ENCODE measurements around the gene ELANE. TPM values are rescaled to one million over a fixed set of nuclear protein-coding genes. Genes with fewer than 3 reads are reported as not detected.

Gene ELANE
- total RNA-seq, 1 donor from 2014 or later = not detected

DNA sequence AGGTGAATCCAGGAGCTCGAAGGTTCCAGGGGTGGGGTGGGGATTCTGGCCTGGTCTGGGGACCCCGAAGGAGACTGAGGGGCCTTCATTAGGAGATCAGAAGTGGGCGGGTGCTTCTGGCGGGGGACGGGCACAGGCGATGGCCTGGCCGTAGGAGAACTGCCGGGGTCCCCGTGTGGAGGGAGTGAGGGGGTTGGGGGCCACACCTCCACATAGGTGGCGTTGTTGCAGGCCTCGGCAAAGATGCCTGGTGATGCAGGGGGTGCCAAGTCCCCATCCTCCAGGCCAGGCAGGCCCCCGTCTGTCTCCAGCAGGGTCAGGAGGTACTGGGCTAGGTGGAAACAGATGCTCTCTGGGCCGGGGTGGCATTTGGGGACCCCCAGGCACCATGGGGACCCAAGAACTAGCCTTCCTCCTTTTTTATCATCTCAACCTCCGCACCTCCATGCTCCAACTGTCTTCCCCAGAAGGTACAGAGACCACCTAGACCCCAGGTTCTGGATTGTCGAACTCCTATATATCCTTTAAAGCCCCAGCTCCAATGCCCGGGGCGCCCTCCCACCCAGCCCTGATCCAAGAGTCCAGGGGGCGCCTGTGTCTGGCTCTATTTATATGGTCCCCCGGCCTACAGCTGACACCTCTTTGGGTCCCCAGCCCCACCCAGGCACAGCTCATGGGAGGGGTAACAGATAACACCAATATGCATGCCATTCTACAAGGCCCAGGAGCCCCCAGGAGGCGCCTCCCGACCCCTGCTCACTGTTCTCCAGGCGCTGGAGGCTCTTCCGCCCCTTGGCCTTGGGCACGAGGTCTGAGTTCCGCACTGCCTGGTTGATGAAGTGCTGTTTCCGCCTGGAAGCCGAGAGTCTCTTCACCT lies 49.4 kb downstream of the ELANE start:
- H3K4me3 Mint-ChIP-seq (ENCODE audit: unreplicated experiment) = no peak overlapping the region
- H3K27me3 Mint-ChIP-seq (ENCODE audit: unreplicated experiment) = peaks cover 4% of the 10 kb centered on the region
- H3K4me1 Mint-ChIP-seq (ENCODE audit: unreplicated experiment) = no peaks in the 10 kb centered on the region
- H3K9me3 Mint-ChIP-seq (ENCODE audit: unreplicated experiment) = no peaks in the 10 kb centered on the region
- TF ChIP-seq, protein P1, sequence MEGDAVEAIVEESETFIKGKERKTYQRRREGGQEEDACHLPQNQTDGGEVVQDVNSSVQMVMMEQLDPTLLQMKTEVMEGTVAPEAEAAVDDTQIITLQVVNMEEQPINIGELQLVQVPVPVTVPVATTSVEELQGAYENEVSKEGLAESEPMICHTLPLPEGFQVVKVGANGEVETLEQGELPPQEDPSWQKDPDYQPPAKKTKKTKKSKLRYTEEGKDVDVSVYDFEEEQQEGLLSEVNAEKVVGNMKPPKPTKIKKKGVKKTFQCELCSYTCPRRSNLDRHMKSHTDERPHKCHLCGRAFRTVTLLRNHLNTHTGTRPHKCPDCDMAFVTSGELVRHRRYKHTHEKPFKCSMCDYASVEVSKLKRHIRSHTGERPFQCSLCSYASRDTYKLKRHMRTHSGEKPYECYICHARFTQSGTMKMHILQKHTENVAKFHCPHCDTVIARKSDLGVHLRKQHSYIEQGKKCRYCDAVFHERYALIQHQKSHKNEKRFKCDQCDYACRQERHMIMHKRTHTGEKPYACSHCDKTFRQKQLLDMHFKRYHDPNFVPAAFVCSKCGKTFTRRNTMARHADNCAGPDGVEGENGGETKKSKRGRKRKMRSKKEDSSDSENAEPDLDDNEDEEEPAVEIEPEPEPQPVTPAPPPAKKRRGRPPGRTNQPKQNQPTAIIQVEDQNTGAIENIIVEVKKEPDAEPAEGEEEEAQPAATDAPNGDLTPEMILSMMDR (IDR thresholded peaks at IDR 0.05; ENCODE audit: unreplicated experiment) = no peak
- H3K36me3 Mint-ChIP-seq (ENCODE audit: low read depth, unreplicated experiment) = peaks cover 3% of the 10 kb centered on the region
- DNase-seq (ENCODE audit: low spot score) = no peak
- no peak overlapping the region for H3K27ac Mint-ChIP-seq (ENCODE audit: unreplicated experiment)

DNA sequence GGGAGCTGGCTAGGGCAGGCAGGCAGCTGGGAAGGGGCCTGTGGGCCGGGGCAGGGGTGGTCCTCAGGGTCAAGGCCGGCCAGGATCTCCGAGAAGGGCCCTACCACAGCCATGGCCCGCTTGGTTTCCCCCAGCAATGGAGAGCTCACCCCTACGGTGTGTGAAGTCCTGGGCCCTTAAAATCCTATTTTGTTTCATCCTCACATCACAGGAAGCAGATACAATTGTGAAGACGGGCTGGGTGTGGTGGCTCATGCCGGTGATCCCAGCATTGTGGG lies 49.9 kb downstream of the ELANE start:
- Mint-ChIP-seq H3K4me3 (ENCODE audit: unreplicated experiment) (no peak overlapping the region), H3K36me3 (ENCODE audit: low read depth, unreplicated experiment) (peaks cover 3% of the 10 kb centered on the region), H3K9me3 (ENCODE audit: unreplicated experiment) (no peaks in the 10 kb centered on the region), H3K27me3 (ENCODE audit: unreplicated experiment) (peaks cover 4% of the 10 kb centered on the region), H3K4me1 (ENCODE audit: unreplicated experiment) (no peaks in the 10 kb centered on the region), H3K27ac (ENCODE audit: unreplicated experiment) (no peak overlapping the region)
- no peak for DNase-seq (ENCODE audit: low spot score)
- TF ChIP-seq, protein P1 (IDR thresholded peaks at IDR 0.05; ENCODE audit: unreplicated experiment) = no peak

DNA sequence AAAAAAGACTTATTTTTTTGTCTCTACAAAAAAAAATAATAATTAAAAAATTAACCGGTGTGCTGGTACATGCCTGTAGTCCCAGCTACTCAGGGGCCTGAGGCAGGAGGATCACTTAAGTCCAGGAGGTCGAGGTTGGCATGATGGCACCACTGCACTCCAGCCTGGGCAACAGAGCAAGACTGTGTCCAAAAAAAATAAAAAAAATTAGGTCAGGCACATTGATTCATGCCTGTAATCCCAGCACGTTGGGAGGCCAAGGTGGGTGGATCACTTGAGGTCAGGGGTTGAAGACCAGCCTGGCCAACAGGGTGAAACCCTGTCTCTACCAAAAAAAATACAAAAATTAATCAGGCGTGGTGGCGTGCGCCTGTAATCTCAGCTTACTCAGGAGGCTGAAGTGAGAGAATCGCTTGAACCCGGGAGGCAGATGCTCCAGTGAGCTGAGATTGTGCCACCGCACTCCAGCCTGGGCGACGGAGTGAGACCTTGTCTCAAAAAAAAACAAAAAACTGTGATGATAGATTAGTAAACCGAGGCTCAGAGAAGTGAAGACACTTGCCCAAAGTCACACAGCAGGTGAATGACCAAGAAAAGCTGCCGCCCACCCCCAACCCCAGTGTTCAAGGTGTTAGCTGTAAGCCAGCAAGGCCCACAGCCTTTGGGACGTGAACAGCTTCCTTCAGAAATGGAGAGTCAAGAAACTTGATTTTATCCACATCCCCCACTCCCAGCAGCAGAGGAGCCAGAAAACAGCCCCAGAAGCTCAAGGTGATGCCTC lies 50.5 kb downstream of the ELANE start:
- no peak for DNase-seq (ENCODE audit: low spot score)
- no peaks in the 10 kb centered on the region for H3K9me3 Mint-ChIP-seq (ENCODE audit: unreplicated experiment)
- H3K27ac Mint-ChIP-seq (ENCODE audit: unreplicated experiment) = no peak overlapping the region
- TF ChIP-seq, protein P1 (IDR thresholded peaks at IDR 0.05; ENCODE audit: unreplicated experiment) = no peak
- no peak overlapping the region for H3K4me3 Mint-ChIP-seq (ENCODE audit: unreplicated experiment)
- no peaks in the 10 kb centered on the region for H3K4me1 Mint-ChIP-seq (ENCODE audit: unreplicated experiment)
- H3K27me3 Mint-ChIP-seq (ENCODE audit: unreplicated experiment) = peaks cover 4% of the 10 kb centered on the region
- H3K36me3 Mint-ChIP-seq (ENCODE audit: low read depth, unreplicated experiment) = peaks cover 3% of the 10 kb centered on the region

DNA sequence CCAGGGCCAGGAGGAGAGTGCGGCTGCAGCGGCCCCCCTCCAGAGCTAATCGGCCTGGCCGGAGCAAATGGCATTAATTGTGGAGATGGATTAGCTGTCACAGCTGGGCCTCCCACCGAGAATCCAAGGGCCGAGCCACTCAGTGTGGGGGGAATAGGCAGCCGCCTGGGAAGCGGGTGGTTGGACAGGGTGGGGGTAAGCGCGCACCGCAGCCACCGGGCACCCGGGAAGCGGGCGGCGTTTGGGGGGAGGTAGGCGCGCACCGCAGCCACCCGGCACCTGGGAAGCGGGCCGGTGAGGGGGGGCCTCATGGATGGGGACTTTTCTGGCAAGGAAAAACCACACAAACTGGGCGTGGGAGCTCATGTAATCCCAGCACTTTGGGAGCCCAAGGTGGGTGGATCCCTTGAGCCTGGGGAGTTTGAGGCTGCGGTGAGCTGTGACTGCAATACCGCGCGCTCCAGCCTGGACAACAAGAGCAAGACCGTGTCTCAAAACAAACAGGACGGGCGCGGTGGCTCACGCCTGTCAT lies 51.2 kb downstream of the ELANE start:
- no peak for DNase-seq (ENCODE audit: low spot score)
- peaks cover 2% of the 10 kb centered on the region for H3K27me3 Mint-ChIP-seq (ENCODE audit: unreplicated experiment)
- no peaks in the 10 kb centered on the region for H3K9me3 Mint-ChIP-seq (ENCODE audit: unreplicated experiment)
- no peaks in the 10 kb centered on the region for H3K4me1 Mint-ChIP-seq (ENCODE audit: unreplicated experiment)
- TF ChIP-seq, protein P1 (IDR thresholded peaks at IDR 0.05; ENCODE audit: unreplicated experiment) = no peak
- no peak overlapping the region for H3K27ac Mint-ChIP-seq (ENCODE audit: unreplicated experiment)
- peaks cover 3% of the 10 kb centered on the region for H3K36me3 Mint-ChIP-seq (ENCODE audit: low read depth, unreplicated experiment)
- no peak overlapping the region for H3K4me3 Mint-ChIP-seq (ENCODE audit: unreplicated experiment)
